Tibial artery (tissue), 4 donors: ENCODE measurements around the gene LOXL1.
"Not testable (repeated sequence)": the region's sequence is repeated elsewhere in the genome, so short reads cannot be mapped to it uniquely, and the experiment has no call there.

Experiments
- DNase-seq, 2 donors: peaks; one replicate each; pipeline ENCODE4 v3.0.0-alpha.2; 2019
- H3K27ac ChIP-seq, 2 donors: fragments of 200-600 bp; sonication (generic) in 1 of 2; 1 replicate in 1 of 2; 2 replicates in 1 of 2; pipeline ENCODE4 v1.5.1; 2018 to 2019; ENCODE audit warnings: mild to moderate bottlenecking in 1 of 2
- H3K27me3 ChIP-seq, 2 donors: fragments of 200-600 bp; sonication (generic) in 1 of 2; one replicate each; pipeline versions ENCODE4 v1.5.1 to v1.6.0; 2016 to 2019
- H3K36me3 ChIP-seq, 3 donors: fragments of 200-600 bp; sonication (generic) in 2 of 3; one replicate each; pipeline ENCODE4 v1.5.1; 2016 to 2019; ENCODE audit warnings: mild to moderate bottlenecking in 2 of 3
- H3K4me1 ChIP-seq, 4 donors: fragments of 200-600 bp; sonication (generic) in 2 of 4; 1 replicate in 3 of 4; 2 replicates in 1 of 4; pipeline ENCODE4 v1.5.1; 2016 to 2019
- H3K4me3 ChIP-seq, 2 donors: fragments of 200-600 bp; sonication (generic) in 1 of 2; 1 replicate in 1 of 2; 2 replicates in 1 of 2; pipeline ENCODE4 v1.5.1; 2018 to 2019; ENCODE audit warnings: mild to moderate bottlenecking in 2 of 2
- H3K9me3 ChIP-seq, 3 donors: fragments of 200-600 bp; sonication (generic) in 1 of 3; one replicate each; pipeline ENCODE4 v1.5.1; 2016 to 2019
- intact Hi-C: fragments of 100-400 bp; cut with DNase I; formaldehyde crosslinking; loops from one replicate; pipeline ENCODE4 v1.15.0; 2023; ENCODE audit warnings: low total_unique reads
- TF ChIP-seq, protein P1 (sequence below), 2 experiments: fragments of 200-600 bp in 1 of 2; fragments of 450-650 bp in 1 of 2; IDR thresholded peaks; one replicate each; pipeline ENCODE4 v1.5.1; 2017 to 2019; ENCODE audit warnings: antibody characterized with exemption in 2 of 2, mild to moderate bottlenecking in 1 of 2, moderate library complexity in 1 of 2

Gene LOXL1

DNA sequence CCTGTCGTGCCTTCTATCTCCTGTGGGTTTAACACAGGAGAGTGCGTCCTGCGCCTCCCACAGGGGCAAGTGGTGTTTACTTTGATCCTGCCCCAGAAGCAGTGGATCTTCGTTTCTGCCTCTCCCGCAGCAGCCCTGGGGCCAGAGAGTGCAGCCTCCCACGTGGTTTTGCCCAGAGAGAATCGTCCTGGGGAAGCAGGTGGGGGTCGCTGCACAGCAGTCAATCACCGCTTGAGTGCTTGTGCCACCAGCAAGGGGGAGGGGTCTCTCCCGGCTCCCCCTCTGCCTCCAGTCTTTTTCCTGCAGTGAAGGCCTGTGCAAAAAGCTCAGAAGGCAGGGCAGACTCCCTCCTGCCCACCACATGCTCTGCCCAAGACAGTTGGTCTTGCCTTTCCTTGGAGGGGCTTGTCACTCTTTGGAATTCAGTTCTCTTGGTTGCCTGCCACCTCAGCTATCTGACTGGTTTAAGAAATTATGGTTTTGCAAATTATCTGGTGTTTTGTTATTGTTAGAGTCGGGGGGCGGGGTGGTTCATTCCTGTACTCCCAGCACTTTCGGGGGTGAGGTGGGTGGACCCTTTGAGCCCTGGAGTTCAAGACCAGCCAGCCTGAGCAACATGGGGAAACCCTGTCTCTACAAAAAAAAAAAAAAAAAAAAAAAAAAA lies 39.0 kb downstream of the LOXL1 start:
- H3K27me3 ChIP-seq: no peaks in the 10 kb centered on the region
- H3K27ac ChIP-seq: no peak overlapping the region
- no peak overlapping the region for H3K4me3 ChIP-seq
- H3K9me3 ChIP-seq: no peaks in the 10 kb centered on the region
- TF ChIP-seq, protein P1, sequence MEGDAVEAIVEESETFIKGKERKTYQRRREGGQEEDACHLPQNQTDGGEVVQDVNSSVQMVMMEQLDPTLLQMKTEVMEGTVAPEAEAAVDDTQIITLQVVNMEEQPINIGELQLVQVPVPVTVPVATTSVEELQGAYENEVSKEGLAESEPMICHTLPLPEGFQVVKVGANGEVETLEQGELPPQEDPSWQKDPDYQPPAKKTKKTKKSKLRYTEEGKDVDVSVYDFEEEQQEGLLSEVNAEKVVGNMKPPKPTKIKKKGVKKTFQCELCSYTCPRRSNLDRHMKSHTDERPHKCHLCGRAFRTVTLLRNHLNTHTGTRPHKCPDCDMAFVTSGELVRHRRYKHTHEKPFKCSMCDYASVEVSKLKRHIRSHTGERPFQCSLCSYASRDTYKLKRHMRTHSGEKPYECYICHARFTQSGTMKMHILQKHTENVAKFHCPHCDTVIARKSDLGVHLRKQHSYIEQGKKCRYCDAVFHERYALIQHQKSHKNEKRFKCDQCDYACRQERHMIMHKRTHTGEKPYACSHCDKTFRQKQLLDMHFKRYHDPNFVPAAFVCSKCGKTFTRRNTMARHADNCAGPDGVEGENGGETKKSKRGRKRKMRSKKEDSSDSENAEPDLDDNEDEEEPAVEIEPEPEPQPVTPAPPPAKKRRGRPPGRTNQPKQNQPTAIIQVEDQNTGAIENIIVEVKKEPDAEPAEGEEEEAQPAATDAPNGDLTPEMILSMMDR (IDR thresholded peaks at IDR 0.05): no peak
- H3K4me1 ChIP-seq: peaks cover 0 to 11% (median 5%) of the 10 kb centered on the region in 4 donors
- peak in 1 of 2 donors; percentile 58 for DNase-seq
- no peaks in the 10 kb centered on the region for H3K36me3 ChIP-seq
- intact Hi-C loops: loop anchor here (10.0 kb wide), 2 partner anchors 70 to 340 kb away; no protein-coding TSS in a partner anchor

DNA sequence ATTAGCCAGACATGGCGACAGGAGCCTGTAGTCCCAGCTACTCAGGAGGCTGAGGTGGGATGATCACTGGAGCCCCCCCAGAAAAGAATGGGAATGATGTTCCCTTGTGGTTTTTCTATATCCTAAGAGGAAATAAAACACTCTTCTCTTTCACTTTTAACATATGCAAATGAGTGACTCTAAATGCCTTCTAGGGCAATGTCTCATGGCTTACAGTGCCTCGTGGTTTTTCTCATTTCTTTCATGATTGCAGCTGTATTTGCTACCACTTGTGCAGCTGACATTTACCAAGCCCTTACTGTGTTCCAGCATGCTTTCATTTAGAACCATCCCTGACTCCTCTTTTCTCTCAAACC lies 39.5 kb downstream of the LOXL1 start:
- intact Hi-C loops: loop anchor here (10.0 kb wide), 2 partner anchors 71 to 339 kb away; no protein-coding TSS in a partner anchor
- no peak for DNase-seq
- Histone ChIP-seq H3K27me3 (no peaks in the 10 kb centered on the region), H3K9me3 (no peaks in the 10 kb centered on the region), H3K36me3 (no peaks in the 10 kb centered on the region), H3K4me3 (no peak overlapping the region), H3K4me1 (peaks cover 0 to 11% (median 5%) of the 10 kb centered on the region in 4 donors), H3K27ac (no peak overlapping the region)
- TF ChIP-seq, protein P1 (IDR thresholded peaks at IDR 0.05): no peak

DNA sequence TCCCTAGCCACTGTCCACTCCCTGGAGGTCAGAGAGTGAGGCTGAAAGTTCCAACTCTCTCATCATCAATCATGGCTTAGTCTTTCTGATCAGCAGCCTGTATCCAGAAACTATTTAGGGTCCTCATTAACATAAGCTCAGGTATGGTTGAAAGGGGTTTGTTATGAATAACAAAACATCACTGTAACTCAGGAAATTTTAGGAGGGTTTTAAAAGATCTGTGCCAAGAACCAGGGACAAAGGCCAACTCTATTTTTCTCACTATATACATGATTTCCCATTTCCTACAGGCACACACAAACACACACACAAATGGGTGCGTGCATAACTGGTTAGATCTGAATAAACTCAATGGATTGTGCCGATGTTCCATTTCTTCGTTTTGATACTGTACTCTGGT lies 42.2 kb downstream of the LOXL1 start:
- peaks cover 0 to 22% (median 10%) of the 10 kb centered on the region in 4 donors for H3K4me1 ChIP-seq
- H3K9me3 ChIP-seq: no peaks in the 10 kb centered on the region
- intact Hi-C loops: loop anchor here (10.0 kb wide), 2 partner anchors 74 to 336 kb away; no protein-coding TSS in a partner anchor
- H3K27me3 ChIP-seq: no peaks in the 10 kb centered on the region
- no peak overlapping the region for H3K27ac ChIP-seq
- TF ChIP-seq, protein P1 (IDR thresholded peaks at IDR 0.05): no peak
- DNase-seq: no peak
- H3K4me3 ChIP-seq: no peak overlapping the region
- no peaks in the 10 kb centered on the region for H3K36me3 ChIP-seq

DNA sequence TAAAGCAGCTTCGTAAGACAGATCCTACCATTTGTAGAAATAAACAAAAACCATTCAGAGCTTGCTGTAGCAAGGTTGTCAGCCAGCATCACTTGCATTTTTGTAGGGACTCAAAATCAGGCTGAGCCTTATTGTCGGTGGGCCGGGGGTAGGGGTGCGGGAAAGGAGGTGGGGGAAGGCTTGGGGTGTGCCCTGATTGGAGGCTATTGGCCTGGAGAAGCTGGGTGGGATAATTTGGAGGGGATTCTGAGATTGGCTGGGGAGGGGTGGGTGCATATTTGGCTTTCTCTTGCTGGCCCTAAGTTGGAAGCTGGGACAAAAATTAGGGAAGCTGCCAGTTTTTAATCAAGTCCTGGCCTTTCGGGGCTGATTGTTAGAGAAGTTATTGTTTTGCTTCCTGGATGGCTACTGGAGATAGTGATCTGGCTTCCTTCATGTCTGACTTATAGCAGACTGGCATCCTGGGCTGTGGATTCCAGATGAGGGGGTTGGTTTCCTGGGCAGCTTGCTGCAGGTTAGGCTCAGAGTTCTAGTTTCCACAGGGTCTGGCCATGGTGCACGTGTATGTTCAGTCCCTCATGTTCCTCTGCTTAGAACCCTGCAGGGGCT lies 43.0 kb downstream of the LOXL1 start:
- no peaks in the 10 kb centered on the region for H3K27me3 ChIP-seq
- no peaks in the 10 kb centered on the region for H3K9me3 ChIP-seq
- H3K4me1 ChIP-seq: peaks cover 0 to 24% (median 11%) of the 10 kb centered on the region in 4 donors
- no peak overlapping the region for H3K27ac ChIP-seq
- peak in 1 of 2 donors; percentile 42 for DNase-seq
- H3K36me3 ChIP-seq: no peaks in the 10 kb centered on the region
- TF ChIP-seq, protein P1 (IDR thresholded peaks at IDR 0.05): no peak
- intact Hi-C loops: loop anchor here (10.0 kb wide), 2 partner anchors 74 to 336 kb away; no protein-coding TSS in a partner anchor
- no peak overlapping the region for H3K4me3 ChIP-seq

DNA sequence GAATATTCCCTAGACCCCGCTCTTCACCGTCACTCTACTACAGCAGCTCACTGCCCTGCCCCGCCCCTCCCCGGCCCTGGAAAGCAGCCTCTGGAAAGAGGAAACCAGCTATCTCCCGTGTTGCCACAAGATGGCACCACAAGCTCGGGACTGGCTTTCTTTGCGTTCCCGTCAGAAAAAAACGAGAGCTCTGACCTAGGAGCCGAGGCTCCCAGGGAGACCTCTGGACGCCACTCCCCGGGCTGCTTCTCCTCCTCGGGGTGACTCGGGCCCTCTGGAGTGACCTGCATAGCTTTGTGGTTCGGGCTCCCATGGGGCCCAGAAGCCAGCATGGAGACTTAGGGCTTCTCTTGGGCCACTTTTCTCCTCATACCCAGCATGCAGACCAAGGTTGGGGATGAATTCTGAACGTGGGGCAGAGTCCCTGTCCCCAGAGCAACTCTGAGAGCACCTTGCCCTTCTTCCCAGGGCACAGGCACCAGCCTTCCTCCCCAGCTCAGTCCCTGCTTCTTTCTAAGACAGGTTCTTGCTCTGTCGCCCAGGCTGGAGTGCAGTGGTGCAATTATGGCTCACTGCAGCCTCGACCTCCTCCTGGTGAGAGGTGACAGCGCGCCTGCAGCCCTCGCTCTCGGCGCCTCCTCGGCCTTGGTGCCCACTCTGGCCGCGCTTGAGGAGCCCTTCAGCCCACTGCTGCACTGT lies 46.9 kb downstream of the LOXL1 start:
- H3K27me3 ChIP-seq: no peaks in the 10 kb centered on the region
- no peak overlapping the region for H3K27ac ChIP-seq
- H3K9me3 ChIP-seq: no peaks in the 10 kb centered on the region
- intact Hi-C loops: loop anchor here (10.0 kb wide), 1 partner anchor 152 kb away; no protein-coding TSS in a partner anchor
- TF ChIP-seq, protein P1 (IDR thresholded peaks at IDR 0.05): peak; percentile 88 to 93
- peak; percentile 84 to 88 for DNase-seq
- no peak overlapping the region for H3K4me3 ChIP-seq
- no peaks in the 10 kb centered on the region for H3K36me3 ChIP-seq
- peaks cover 0 to 13% (median 5%) of the 10 kb centered on the region in 4 donors for H3K4me1 ChIP-seq

DNA sequence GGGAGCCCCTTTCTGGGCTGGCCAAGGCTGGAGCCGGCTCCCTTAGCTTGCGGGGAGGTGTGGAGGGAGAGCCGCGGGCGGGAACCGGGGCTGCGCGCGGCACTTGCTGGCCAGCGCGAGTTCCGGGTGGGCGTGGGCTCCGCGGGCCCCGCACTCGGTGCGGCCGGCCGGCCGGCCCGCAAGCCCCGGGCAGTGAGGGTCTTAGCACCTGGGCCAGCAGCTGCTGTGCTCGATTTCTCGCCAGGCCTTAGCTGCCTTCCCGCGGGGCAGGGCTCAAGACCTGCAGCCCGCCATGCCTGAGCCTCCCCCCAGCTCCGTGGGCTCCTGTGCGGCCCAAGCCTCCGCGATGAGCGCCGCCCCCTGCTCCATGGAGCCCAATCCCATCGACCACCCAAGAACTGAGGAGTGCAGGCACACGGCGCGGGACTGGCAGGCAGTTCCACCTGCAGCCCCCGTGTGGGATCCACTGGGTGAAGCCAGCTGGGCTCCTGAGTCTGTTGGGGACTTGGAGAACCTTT lies 47.5 kb downstream of the LOXL1 start:
- not testable (repeated sequence) for H3K9me3 ChIP-seq, H3K4me3 ChIP-seq, H3K27ac ChIP-seq, H3K27me3 ChIP-seq, H3K36me3 ChIP-seq
- peak in 1 of 2 donors; percentile 60 for DNase-seq
- intact Hi-C loops: loop anchor here (2.0 to 10.0 kb wide), 2 partner anchors 69 to 151 kb away; no protein-coding TSS in a partner anchor
- peaks cover 0 to 13% (median 5%) of the 10 kb centered on the region in 4 donors for H3K4me1 ChIP-seq

DNA sequence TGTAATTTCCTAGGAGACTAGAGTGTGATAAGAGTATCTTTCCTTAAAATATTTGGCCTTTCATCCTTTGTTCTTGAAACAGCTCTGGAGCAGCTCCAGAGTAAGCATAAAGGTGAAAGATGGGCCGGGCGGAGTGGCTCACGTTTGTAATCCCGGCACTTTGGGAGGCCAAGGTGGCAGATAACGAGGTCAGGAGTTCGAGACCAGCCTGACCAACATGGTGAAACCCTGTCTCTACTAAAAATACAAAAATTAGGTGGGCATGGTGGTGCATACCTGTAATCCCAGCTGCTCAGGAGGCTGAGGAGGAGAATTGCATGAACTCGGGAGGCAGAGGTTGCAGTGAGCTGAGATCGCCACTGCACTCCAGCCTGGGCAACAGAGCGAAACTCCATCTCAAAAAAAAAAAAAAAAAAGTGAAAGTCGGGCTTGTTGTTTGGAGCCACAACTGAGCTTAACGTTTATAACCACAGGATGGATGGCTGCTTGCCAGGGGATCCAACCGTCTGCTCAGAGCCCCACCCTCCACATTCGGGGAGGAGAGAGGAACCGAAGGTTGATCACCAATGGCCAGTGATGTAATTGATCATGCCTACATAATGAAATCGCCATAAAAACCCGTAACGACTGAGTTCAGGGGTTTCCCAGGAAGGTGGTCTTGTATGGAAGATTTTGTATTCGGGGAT lies 49.3 kb downstream of the LOXL1 start:
- not testable (repeated sequence) for H3K27me3 ChIP-seq, H3K4me3 ChIP-seq, H3K27ac ChIP-seq, DNase-seq, H3K36me3 ChIP-seq, H3K9me3 ChIP-seq
- intact Hi-C loops: loop anchor here (2.0 to 10.0 kb wide), 2 partner anchors 67 to 149 kb away; no protein-coding TSS in a partner anchor
- peaks cover 0 to 13% (median 5%) of the 10 kb centered on the region in 4 donors for H3K4me1 ChIP-seq
